Activated CD8-positive, alpha-beta memory T cell treated with anti-CD3 and anti-CD28 coated beads, Interleukin-2, amount 50 U/mL, for 4 hours (primary cell): ENCODE measurements around the gene KIAA0825.

ENCODE experiments used
- DNase-seq: peaks from one replicate; pipeline ENCODE4 v3.0.0-alpha.2; 2020

The KIAA0825 gene

GRCh38 chr5:94281236-94281801 is 337.1 kb downstream of the KIAA0825 start:
- no peak for DNase-seq

GRCh38 chr5:94276751-94277150 is 341.7 kb downstream of the KIAA0825 start:
- no peak for DNase-seq

GRCh38 chr5:94276048-94276447 is 342.4 kb downstream of the KIAA0825 start:
- no peak for DNase-seq

- DNase-seq: no peak
Measured at GRCh38 chr5:94274707-94275106, 343.7 kb downstream of the KIAA0825 start.

- DNase-seq: no peak
Measured at GRCh38 chr5:94268226-94268625, 350.2 kb downstream of the KIAA0825 start.

- no peak for DNase-seq
Measured at GRCh38 chr5:94267350-94267899, 351.0 kb downstream of the KIAA0825 start.

- DNase-seq: no peak
Measured at GRCh38 chr5:94266170-94266569, 352.2 kb downstream of the KIAA0825 start.

- DNase-seq: no peak
Measured at GRCh38 chr5:94263068-94263467, 355.3 kb downstream of the KIAA0825 start.

- no peak for DNase-seq
Measured at GRCh38 chr5:94260096-94260495, 358.3 kb downstream of the KIAA0825 start.

GRCh38 chr5:94254214-94254613 is 364.2 kb downstream of the KIAA0825 start:
- DNase-seq: no peak

- no peak for DNase-seq
Measured at GRCh38 chr5:94250985-94251384, 367.4 kb downstream of the KIAA0825 start.

- no peak for DNase-seq
Measured at GRCh38 chr5:94249430-94249829, 369.0 kb downstream of the KIAA0825 start.

- no peak for DNase-seq
Measured at GRCh38 chr5:94248175-94248875, 370.1 kb downstream of the KIAA0825 start.

GRCh38 chr5:94245608-94246007 is 372.8 kb downstream of the KIAA0825 start:
- no peak for DNase-seq

GRCh38 chr5:94244921-94245320 is 373.5 kb downstream of the KIAA0825 start:
- no peak for DNase-seq

GRCh38 chr5:94243612-94244011 is 374.8 kb downstream of the KIAA0825 start:
- DNase-seq: no peak

- no peak for DNase-seq
Measured at GRCh38 chr5:94240993-94241651, 377.3 kb downstream of the KIAA0825 start.

- DNase-seq: no peak
Measured at GRCh38 chr5:94240596-94240992, 377.8 kb downstream of the KIAA0825 start.

GRCh38 chr5:94240134-94240533 is 378.3 kb downstream of the KIAA0825 start:
- no peak for DNase-seq

GRCh38 chr5:94239266-94239665 is 379.1 kb downstream of the KIAA0825 start:
- DNase-seq: no peak

- DNase-seq: no peak
Measured at GRCh38 chr5:94234987-94235386, 383.4 kb downstream of the KIAA0825 start.

- no peak for DNase-seq
Measured at GRCh38 chr5:94228791-94229190, 389.6 kb downstream of the KIAA0825 start.

- no peak for DNase-seq
Measured at GRCh38 chr5:94223235-94223634, 395.2 kb downstream of the KIAA0825 start.

GRCh38 chr5:94218374-94218773 is 400.0 kb downstream of the KIAA0825 start:
- DNase-seq: no peak
